Activated CD4-positive, alpha-beta T cell treated with anti-CD3 and anti-CD28 coated beads, Interleukin-2, Interleukin-4, amounts not matched to agents 100 ng/mL and 50 ng/mL, durations not matched to agents 16 hours and 8 hours (primary cell): ENCODE measurements around the gene VPS13A.
"Not testable (repeated sequence)": the region's sequence is repeated elsewhere in the genome, so short reads cannot be mapped to it uniquely, and the experiment has no call there.

Source experiments
- DNase-seq: peaks from one replicate; pipeline ENCODE4 v3.0.0-alpha.2; 2020; ENCODE audit warnings: low spot score

The VPS13A gene

GRCh38 chr9:77424993-77425392 lies 247.7 kb downstream of the VPS13A start:
- DNase-seq: no peak

- DNase-seq: no peak
These were observed 249.4 kb downstream of the VPS13A start for GRCh38 chr9:77426712-77427111.

DNA sequence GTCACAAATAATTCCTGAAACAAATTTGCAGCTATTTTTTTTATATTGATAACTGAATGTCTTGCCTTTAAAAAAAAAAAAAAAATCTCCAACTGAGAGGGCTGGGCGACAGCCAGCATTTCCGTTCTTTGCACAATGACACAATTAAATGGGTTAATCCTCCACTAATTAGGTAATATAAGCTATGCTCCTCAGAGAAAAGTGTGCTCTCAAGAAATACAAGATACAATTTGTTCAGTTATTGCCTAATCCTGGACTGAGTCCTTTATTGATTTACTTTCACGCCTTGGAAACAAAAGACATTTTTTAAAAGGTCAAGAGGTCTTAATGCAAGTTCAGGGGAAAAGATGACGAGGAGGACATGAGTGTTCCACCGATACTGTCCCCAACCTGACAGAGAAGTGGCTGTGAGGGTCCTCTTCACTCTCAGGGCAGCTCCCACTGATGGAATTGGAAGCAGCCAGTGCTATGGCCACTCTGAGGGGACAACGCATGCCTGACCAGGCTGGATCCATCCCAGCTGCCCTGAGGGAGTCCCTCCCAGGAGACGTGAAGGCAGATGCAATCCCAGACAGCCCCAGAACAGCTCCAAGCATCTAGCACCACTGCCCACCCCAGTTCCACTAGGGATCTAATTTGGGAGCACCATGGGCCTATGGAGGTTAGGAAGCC lies 250.1 kb downstream of the VPS13A start:
- no peak for DNase-seq

DNA sequence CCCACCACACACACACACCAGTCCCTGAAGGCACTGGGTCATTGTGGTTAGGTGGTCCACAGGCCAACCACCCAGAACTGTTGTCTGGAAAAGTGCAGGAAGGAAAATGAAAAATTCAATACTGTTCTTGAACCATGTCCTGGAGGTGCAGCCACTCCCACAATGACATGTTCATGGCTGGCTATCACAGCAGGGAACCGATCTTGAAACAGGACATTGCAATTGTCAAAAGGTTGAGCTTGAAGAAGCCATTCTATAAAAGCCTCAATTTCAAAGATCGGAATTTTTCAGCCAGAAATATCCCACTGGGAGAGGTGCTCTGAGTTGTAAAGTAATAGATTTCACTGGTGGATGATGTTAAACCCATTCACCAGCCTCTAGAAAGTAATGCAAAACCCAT lies 252.6 kb downstream of the VPS13A start:
- DNase-seq: no peak

- DNase-seq: no peak
These were observed 254.7 kb downstream of the VPS13A start for GRCh38 chr9:77432053-77432452.

GRCh38 chr9:77433675-77434445 lies 256.5 kb downstream of the VPS13A start:
- DNase-seq: peak; percentile 60

DNA sequence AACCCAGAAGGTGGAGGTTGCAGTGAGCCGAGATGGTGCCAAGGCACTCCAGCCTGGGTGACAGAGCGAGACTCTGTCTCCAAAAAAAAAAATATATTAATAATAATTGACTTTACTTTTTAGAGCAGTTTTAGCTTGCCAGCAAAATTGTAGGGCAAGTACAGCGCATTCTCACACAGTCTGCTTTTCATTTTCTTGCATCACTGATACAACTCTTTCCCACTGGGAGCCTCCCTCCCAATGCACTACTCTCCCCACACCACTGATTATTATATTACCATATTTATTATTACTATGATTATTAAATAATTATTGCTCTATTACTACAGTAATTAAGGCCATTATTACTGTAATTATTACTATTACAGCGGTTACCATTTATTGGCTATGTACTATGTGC lies 257.9 kb downstream of the VPS13A start:
- no peak for DNase-seq

DNA sequence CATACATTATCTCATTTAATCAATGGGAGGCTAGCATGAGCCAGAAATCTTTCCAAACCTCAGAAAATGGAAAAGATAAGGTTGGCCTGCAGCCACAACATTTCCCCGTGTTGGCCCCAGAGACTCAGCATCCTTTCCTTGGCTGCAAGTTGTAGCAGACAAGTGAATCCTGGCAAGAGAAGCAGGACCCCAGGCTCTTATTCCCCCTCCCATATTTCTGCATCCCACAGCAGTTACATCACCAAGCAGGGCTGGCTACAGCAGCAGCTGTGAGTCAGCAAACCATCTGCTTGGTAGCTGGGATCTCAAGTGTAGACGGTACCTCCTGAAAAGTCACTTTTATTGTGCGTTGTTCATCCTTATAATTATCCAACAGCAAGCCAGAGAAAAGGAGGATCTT lies 258.4 kb downstream of the VPS13A start:
- no peak for DNase-seq

DNA sequence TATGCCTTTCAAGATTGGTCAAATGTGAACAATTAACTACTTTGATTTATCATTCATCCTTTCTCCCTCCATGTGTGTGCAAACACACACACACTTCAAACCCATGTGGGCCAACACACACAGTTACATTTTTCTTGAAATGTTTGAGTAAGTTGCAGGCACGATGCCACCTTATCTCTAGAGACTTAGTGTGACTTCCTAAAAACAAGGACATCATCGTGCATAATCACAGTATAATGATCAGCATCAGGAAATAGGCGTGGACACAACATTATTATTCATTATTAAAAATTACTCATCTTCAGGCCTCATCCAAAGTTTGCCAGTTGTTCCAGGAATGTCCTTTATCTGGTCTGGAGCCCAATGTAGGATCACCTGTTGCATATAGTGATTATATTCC lies 261.3 kb downstream of the VPS13A start:
- no peak for DNase-seq

GRCh38 chr9:77440057-77440456 lies 262.7 kb downstream of the VPS13A start:
- DNase-seq: no peak

- DNase-seq: not testable (repeated sequence)
These were observed 263.8 kb downstream of the VPS13A start for GRCh38 chr9:77441124-77441523.

DNA sequence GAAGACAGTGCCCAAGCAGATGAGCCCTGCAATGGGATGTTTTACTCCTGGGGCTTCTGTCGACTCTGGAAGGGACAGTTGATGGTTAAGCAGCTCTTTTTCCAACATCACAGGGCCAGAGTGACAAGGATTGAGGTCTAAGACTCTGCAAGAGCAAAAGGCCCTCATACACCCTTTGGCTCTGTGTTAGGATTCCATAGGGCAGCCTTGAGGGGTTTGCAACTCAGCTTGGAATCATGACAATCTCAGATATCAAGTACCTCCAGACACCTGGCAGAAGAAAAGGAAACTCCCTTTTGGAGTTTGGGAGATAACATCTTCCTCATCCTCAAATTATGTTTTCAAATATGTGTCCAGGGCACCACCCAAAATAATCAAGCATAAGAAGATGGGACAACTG lies 265.1 kb downstream of the VPS13A start:
- DNase-seq: no peak

GRCh38 chr9:77447646-77448045 lies 270.3 kb downstream of the VPS13A start:
- DNase-seq: no peak

GRCh38 chr9:77449240-77450084 lies 272.1 kb downstream of the VPS13A start:
- no peak for DNase-seq

DNA sequence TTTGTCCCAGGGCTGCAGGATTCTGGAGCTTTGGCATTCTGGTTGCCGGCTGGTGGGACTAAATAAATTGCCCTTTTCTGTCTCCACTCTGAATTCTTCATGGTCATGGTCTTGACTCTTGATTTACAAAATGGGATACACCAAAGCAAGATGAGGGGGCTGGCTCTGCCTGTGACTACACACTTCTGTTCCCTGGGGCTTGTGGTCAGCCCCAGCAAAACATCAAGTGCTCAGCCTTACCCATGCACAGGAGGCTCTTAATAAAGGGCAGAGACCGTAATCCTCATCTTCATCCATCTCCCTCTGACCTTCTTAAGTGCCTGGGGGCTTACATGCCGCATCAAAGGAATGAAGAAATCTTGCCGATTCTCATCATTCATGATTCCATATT lies 272.7 kb downstream of the VPS13A start:
- DNase-seq: no peak

GRCh38 chr9:77451507-77451906 lies 274.2 kb downstream of the VPS13A start:
- no peak for DNase-seq

GRCh38 chr9:77453825-77454647 lies 276.7 kb downstream of the VPS13A start:
- DNase-seq: no peak

DNA sequence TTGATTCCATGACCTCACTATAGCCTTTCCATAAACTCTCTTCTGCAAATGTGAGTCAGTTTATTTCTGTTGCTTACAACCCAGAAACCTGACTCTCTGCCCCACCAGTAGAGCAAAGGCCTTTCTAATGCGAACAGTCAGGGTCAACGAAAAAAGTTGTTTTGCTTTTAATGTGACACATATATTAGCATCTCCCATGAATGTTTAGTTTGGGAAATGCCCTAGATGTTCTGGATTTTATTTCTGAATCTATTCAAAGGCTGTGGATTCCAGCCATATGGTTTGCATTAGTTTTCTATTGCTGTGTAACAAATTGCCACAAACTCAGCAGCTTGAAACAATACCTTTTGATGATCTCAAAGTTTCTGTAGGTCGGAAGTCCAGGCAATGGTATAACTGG lies 277.3 kb downstream of the VPS13A start:
- no peak for DNase-seq

DNA sequence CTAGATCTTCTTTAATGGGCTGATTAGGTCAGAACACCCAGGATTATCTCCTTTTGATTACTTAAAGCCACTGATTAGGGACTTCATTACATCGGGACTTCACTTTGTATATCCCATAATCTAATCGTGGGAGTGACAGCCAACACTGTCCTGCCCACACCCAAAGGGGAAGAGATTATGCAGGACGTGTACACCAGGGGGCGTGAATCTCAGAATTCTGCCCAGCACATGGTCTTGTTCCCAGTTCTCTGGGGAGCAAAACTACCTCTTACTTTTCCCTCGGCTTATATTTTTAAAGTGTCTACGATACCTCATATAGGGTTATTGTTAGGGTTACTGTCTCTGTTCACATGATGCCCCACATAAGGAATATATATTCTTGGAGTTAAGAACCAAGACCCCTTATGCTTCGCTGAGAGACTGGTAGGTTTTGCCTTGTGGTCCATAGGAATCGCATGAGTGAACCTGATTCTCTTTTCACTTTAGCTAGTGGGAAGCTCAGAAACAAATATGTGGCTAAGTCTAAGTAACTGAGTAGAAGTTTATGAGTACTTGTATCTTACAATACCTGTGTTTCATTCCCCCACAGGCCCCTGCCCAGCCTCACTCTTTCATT lies 278.1 kb downstream of the VPS13A start:
- peak; percentile 40 for DNase-seq

DNA sequence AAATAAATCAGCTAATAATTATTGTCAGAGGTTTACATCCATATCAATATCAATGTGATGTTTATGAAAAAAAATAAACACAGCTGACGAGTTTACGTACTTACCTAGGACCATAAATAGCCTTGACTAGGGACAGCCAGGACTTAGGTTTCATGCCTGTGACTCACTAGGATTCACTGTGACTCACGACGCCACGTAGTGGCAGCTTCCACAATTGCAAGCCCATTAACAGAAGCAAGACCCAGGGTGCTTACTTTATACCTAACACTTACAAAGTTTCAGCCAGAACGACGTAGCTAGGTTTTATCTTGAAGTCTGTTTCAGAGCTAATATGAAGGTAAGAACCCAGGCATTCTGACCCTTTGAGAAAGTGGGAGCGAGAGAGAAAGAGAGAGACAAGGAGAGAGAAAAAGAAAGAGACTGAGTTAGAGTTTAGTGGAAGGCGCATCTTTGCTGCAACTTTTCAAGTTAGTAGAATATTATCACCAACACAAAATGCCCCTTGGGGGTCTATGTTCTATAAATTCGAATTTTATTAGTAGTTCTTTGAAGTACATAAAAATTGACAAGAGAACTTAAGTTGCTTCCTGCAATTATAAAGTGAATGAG lies 279.6 kb downstream of the VPS13A start:
- peak; percentile 90 for DNase-seq
